Measurements from ENCODE around the gene ELN. TPM values are rescaled to one million over a fixed set of nuclear protein-coding genes. Genes with fewer than 3 reads are reported as not detected.

The ELN gene
- total RNA-seq, 1 donor from 2014 or later = 0.47 TPM

- no peak overlapping the region for H3K4me3 Mint-ChIP-seq
These were observed 13.0 kb upstream of the ELN start for GRCh38 chr7:74014931-74015330.

GRCh38 chr7:74015670-74016069 is 12.3 kb upstream of the ELN start:
- no peaks in the 10 kb centered on the region for H3K36me3 ChIP-seq
- H3K4me3 ChIP-seq = no peak overlapping the region
- no peak overlapping the region for H3K9ac ChIP-seq
- H3K4me2 ChIP-seq = no peak overlapping the region
- no peaks in the 10 kb centered on the region for H3K9me3 ChIP-seq (ENCODE audit: low read depth)
- H3K79me2 ChIP-seq (ENCODE audit: low read depth) = no peaks in the 10 kb centered on the region
- DNase-seq (ENCODE audit: low spot score) = no peak
- peaks cover 15% of the 10 kb centered on the region for H3K4me1 ChIP-seq
- Mint-ChIP-seq H3K27ac (no peak overlapping the region), H3K36me3 (no peaks in the 10 kb centered on the region), H3K27me3 (ENCODE audit: insufficient read depth, low read depth) (peaks cover 13% of the 10 kb centered on the region), H3K4me3 (no peak overlapping the region), H3K9me3 (no peaks in the 10 kb centered on the region), H3K4me1 (peaks cover 29% of the 10 kb centered on the region)
- H4K20me1 ChIP-seq (ENCODE audit: low read depth) = no peaks in the 10 kb centered on the region
- no peak overlapping the region for H2AFZ ChIP-seq (replicated peaks)
- H3K27me3 ChIP-seq = no peaks in the 10 kb centered on the region
- peaks cover 12% of the 10 kb centered on the region for H3F3A ChIP-seq (ENCODE audit: low read depth)
- H3K27ac ChIP-seq = no peak overlapping the region
- TF ChIP-seq EZH2 (IDR thresholded peaks at IDR 0.05) = no peak
- no peak for TF ChIP-seq CTCF (IDR thresholded peaks at IDR 0.05)
- TF ChIP-seq EZH2phosphoT487 (IDR thresholded peaks at IDR 0.05) = no peak

More at GRCh38 chr7:74014931-74015330, 13.0 kb upstream of the ELN start:
- Histone ChIP-seq H3K27me3 (no peaks in the 10 kb centered on the region), H3K79me2 (ENCODE audit: low read depth) (no peaks in the 10 kb centered on the region), H3F3A (ENCODE audit: low read depth) (peaks cover 12% of the 10 kb centered on the region), H2AFZ (replicated peaks) (no peak overlapping the region), H3K4me3 (no peak overlapping the region), H3K27ac (no peak overlapping the region), H3K9ac (no peak overlapping the region), H3K9me3 (ENCODE audit: low read depth) (no peaks in the 10 kb centered on the region), H3K36me3 (no peaks in the 10 kb centered on the region), H3K4me1 (peaks cover 15% of the 10 kb centered on the region), H4K20me1 (ENCODE audit: low read depth) (no peaks in the 10 kb centered on the region), H3K4me2 (no peak overlapping the region)
- Mint-ChIP-seq H3K27me3 (ENCODE audit: insufficient read depth, low read depth) (peaks cover 12% of the 10 kb centered on the region), H3K27ac (no peak overlapping the region), H3K4me1 (peaks cover 25% of the 10 kb centered on the region), H3K9me3 (no peaks in the 10 kb centered on the region), H3K36me3 (no peaks in the 10 kb centered on the region)
- DNase-seq (ENCODE audit: low spot score) = no peak
- TF ChIP-seq CTCF (IDR thresholded peaks at IDR 0.05) (no peak), EZH2phosphoT487 (IDR thresholded peaks at IDR 0.05) (no peak), EZH2 (IDR thresholded peaks at IDR 0.05) (no peak)

- H3K9ac ChIP-seq = no peak overlapping the region
- no peak for DNase-seq (ENCODE audit: low spot score)
- H3K36me3 Mint-ChIP-seq = no peaks in the 10 kb centered on the region
- no peak overlapping the region for H3K4me3 ChIP-seq
- no peaks in the 10 kb centered on the region for H4K20me1 ChIP-seq (ENCODE audit: low read depth)
- peaks cover 13% of the 10 kb centered on the region for H3K27me3 Mint-ChIP-seq (ENCODE audit: insufficient read depth, low read depth)
- peaks cover 15% of the 10 kb centered on the region for H3K4me1 ChIP-seq
- no peaks in the 10 kb centered on the region for H3K9me3 Mint-ChIP-seq
- TF ChIP-seq CTCF (IDR thresholded peaks at IDR 0.05) (no peak), EZH2phosphoT487 (IDR thresholded peaks at IDR 0.05) (no peak), EZH2 (IDR thresholded peaks at IDR 0.05) (no peak)
- no peaks in the 10 kb centered on the region for H3K79me2 ChIP-seq (ENCODE audit: low read depth)
- no peaks in the 10 kb centered on the region for H3K27me3 ChIP-seq
- H3K4me1 Mint-ChIP-seq = peaks cover 29% of the 10 kb centered on the region
- H3K27ac ChIP-seq = no peak overlapping the region
- H3K4me2 ChIP-seq = no peak overlapping the region
- peaks cover 12% of the 10 kb centered on the region for H3F3A ChIP-seq (ENCODE audit: low read depth)
- H3K4me3 Mint-ChIP-seq = no peak overlapping the region
- no peaks in the 10 kb centered on the region for H3K36me3 ChIP-seq
- H2AFZ ChIP-seq (replicated peaks) = no peak overlapping the region
- no peak overlapping the region for H3K27ac Mint-ChIP-seq
- no peaks in the 10 kb centered on the region for H3K9me3 ChIP-seq (ENCODE audit: low read depth)
These were observed 10.8 kb upstream of the ELN start for GRCh38 chr7:74017125-74017524.
